K562 (cell line): ENCODE data around the gene KLHL22. TPM values are rescaled to one million over a fixed set of nuclear protein-coding genes. Genes with fewer than 3 reads are reported as not detected.

ENCODE experiments used
- ADNP ChIP-seq: fragments of 200-800 bp; sonication (Bioruptor generic); IDR thresholded peaks from 2 replicates; pipeline ENCODE4 v1.6.1; 2016; ENCODE audit warnings: missing genetic modification characterization, missing compliant biosample characterization
- ARNT ChIP-seq, 2 experiments: fragments of 450-650 bp; IDR thresholded peaks; 2 replicates each; pipeline ENCODE4 v1.6.1; 2016; ENCODE audit warnings: mild to moderate bottlenecking in 1 of 2
- DIDO1 ChIP-seq: fragments of 450-650 bp; IDR thresholded peaks from 2 replicates; pipeline ENCODE4 v1.6.1; 2016; ENCODE audit warnings: low read depth, missing biosample characterization, missing genetic modification characterization
- MAZ ChIP-seq, 2 experiments: fragments of 450-650 bp in 1 of 2; sonication (generic) in 1 of 2; formaldehyde crosslinking; IDR thresholded peaks in 1 of 2; conservative IDR thresholded peaks in 1 of 2; 2 replicates each; pipeline versions ENCODE4 v1.4.0 to v1.5.0; 2020; ENCODE audit warnings: mild to moderate bottlenecking in 1 of 2, missing genetic modification reagents in 1 of 2
- NEUROD1 ChIP-seq: fragments of 150-350 bp; IDR thresholded peaks from 2 replicates; pipeline ENCODE4 v1.6.1; 2014; ENCODE audit warnings: borderline replicate concordance, low read length, low read depth; ENCODE audit not compliant: partially characterized antibody
- RBBP5 ChIP-seq: fragments of 200-600 bp; sonication (generic); IDR thresholded peaks from 2 replicates; pipeline ENCODE4 v1.6.1; 2012; ENCODE audit warnings: borderline replicate concordance, mild to moderate bottlenecking, low read length, control low read depth, inconsistent platforms; ENCODE audit not compliant: insufficient read depth, poor library complexity, severe bottlenecking
- RHOXF2B ChIP-seq: fragments of 250-450 bp; sonication (Bioruptor Pico); conservative IDR thresholded peaks from 2 replicates; pipeline ENCODE4 v1.5.1; 2021
- SIN3A ChIP-seq, 2 experiments: fragments of 150-350 bp in 1 of 2; IDR thresholded peaks; 2 replicates each; pipeline ENCODE4 v1.6.1; 2011 to 2016; ENCODE audit warnings: borderline replicate concordance in 2 of 2, low read depth in 2 of 2, low read length in 2 of 2, mild to moderate bottlenecking in 2 of 2, moderate library complexity in 2 of 2; ENCODE audit not compliant: control insufficient read depth in 1 of 2
- ZFP1 ChIP-seq: fragments of 450-650 bp; formaldehyde crosslinking; IDR thresholded peaks from 2 replicates; pipeline ENCODE4 v1.4.0; 2020; ENCODE audit warnings: mild to moderate bottlenecking, mixed read lengths
- ZNF212 ChIP-seq: fragments of 450-650 bp; formaldehyde crosslinking; IDR thresholded peaks from 2 replicates; pipeline ENCODE4 v1.4.0; 2020; ENCODE audit warnings: mild to moderate bottlenecking
- ZNF253 ChIP-seq: fragments of 250-450 bp; sonication (Bioruptor Pico); conservative IDR thresholded peaks from 2 replicates; pipeline ENCODE4 v1.6.1; 2021; ENCODE audit warnings: mild to moderate bottlenecking
- ZNF282 ChIP-seq: sonication (generic); formaldehyde crosslinking; IDR thresholded peaks from 2 replicates; pipeline ENCODE4 v1.8.1; 2023; ENCODE audit warnings: missing genetic modification reagents
- polyA plus RNA-seq, 8 experiments: library from polyadenylated mRNA; depleted of rRNA in 4 of 8; stranded (reverse) in 5 of 8; unstranded in 3 of 8; fragments of >200 nt; fragmentation: Nextera tagmentation in 2 of 8; fragmentation: Illumina TruSeq in 1 of 8; extraction: Ambion mirVana in 2 of 8; extraction: Trizol in 1 of 8; gene quantifications; 2 replicates each; pipeline versions ENCODE4 v1.2.1 to v1.2.3, GENCODE V29; 2011 to 2014; ENCODE audit warnings: inconsistent platforms in 1 of 8, missing spikeins in 1 of 8
- total RNA-seq, 7 experiments: library from RNA; depleted of rRNA in 6 of 7; stranded (reverse); fragments of >200 nt in 6 of 7; fragmentation: Illumina TruSeq in 2 of 7; extraction: Trizol in 2 of 7; gene quantifications; 2 replicates each; pipeline versions ENCODE4 v1.2.1 to v1.2.3, GENCODE V29; 2011 to 2021; ENCODE audit warnings: low replicate concordance in 1 of 7
- TF ChIP-seq, protein P1 (sequence below): sonication (generic); formaldehyde crosslinking; IDR thresholded peaks from 2 replicates; pipeline ENCODE4 v1.8.1; 2023; ENCODE audit warnings: mild to moderate bottlenecking, missing genetic modification reagents, moderate library complexity
- TF ChIP-seq, protein P2 (sequence below): sonication (generic); formaldehyde crosslinking; IDR thresholded peaks from 2 replicates; pipeline ENCODE4 v1.8.1; 2022; ENCODE audit warnings: missing genetic modification reagents
- TF ChIP-seq, protein P3 (sequence below): sonication (generic); formaldehyde crosslinking; IDR thresholded peaks from 2 replicates; pipeline ENCODE4 v1.8.0; 2023; ENCODE audit warnings: mild to moderate bottlenecking, missing genetic modification reagents
- TF ChIP-seq, protein P4 (sequence below): fragments of 250-450 bp; sonication (Bioruptor Pico); IDR thresholded peaks from 2 replicates; pipeline ENCODE4 v1.4.0; 2020
- TF ChIP-seq, protein P5 (sequence below): sonication (generic); formaldehyde crosslinking; IDR thresholded peaks from 2 replicates; pipeline ENCODE4 v1.8.0; 2022; ENCODE audit warnings: mild to moderate bottlenecking, missing genetic modification reagents

Gene KLHL22
- total and polyA plus RNA-seq, 9 of the 15 experiments (the other 6 are each of a cell fraction or from before 2014, with no cell fraction given) = 1.3 to 25.6 (median 15.2) TPM

DNA sequence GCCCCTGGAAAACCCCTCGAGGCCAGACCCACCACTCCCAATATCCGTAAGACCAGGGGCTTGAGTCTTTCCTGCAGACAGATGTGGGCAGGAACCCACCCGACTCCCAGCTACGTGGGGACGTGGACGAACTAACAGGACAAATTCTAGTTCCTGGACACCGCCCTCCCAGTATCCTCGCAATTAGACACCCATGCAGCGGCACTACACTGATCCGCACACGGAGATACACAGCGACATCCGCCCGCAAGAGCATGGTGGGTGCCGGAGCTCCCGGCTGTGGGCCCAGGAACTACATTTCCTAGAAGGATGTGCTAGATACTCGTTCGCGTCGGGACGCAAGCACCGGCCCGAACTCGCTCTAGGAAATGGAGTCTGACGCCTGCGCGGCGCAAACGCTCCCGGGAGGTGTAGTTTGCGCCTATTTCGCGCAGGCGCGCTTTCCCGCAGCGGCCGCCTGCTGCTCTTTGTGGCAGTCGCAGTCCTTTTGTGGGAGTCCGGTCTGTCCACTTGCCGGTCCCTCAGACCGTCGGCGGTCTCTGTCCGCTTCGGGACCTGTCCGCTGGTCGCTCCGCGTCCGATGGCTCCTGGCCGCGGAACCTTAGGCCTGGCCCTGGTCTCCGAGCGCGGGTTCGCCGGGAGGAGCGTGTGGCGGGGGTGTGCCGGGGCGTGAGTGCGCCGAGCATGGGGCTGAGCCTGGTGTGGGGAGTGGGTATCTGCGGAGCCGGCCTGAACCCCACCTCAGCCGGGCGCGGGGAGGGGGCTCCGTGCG is 101.7 kb downstream of the KLHL22 start, which contains the start of gene ZNF74 (continued):
- TF ChIP-seq, protein P1, sequence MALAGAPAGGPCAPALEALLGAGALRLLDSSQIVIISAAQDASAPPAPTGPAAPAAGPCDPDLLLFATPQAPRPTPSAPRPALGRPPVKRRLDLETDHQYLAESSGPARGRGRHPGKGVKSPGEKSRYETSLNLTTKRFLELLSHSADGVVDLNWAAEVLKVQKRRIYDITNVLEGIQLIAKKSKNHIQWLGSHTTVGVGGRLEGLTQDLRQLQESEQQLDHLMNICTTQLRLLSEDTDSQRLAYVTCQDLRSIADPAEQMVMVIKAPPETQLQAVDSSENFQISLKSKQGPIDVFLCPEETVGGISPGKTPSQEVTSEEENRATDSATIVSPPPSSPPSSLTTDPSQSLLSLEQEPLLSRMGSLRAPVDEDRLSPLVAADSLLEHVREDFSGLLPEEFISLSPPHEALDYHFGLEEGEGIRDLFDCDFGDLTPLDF (CRISPR knock-in tag) = peak; percentile 98
- TF ChIP-seq MAZ (CRISPR knock-in tag; conservative IDR thresholded peaks at IDR 0.05 in 1 of 2, IDR thresholded peaks at IDR 0.05 in 1 of 2) (peak in 1 of 2 experiments; percentile 96; a peak in 2 of 4 replicates), RHOXF2B (CRISPR knock-in tag) (peak; percentile 13; the same call in 1 of the 2 replicates), ZFP1 (CRISPR knock-in tag) (no peak), ZNF253 (CRISPR knock-in tag) (no peak; the same call in 1 of the 2 replicates), DIDO1 (tag) (peak; percentile 85; the same call in 1 of the 2 replicates), ADNP (tag) (no peak), RBBP5 (peak; percentile 99), ZNF282 (CRISPR knock-in tag) (no peak), ZNF212 (peak; percentile 86), NEUROD1 (peak; percentile 66), ARNT (IDR thresholded peaks at IDR 0.05) (no peak), SIN3A (IDR thresholded peaks at IDR 0.05; ENCODE audit: borderline replicate concordance in 2 of 2, control insufficient read depth in 1 of 2, low read depth in 2 of 2, low read length in 2 of 2) (peak; percentile 85 to 87; a peak in 3 of 4 replicates)
- TF ChIP-seq, protein P2, sequence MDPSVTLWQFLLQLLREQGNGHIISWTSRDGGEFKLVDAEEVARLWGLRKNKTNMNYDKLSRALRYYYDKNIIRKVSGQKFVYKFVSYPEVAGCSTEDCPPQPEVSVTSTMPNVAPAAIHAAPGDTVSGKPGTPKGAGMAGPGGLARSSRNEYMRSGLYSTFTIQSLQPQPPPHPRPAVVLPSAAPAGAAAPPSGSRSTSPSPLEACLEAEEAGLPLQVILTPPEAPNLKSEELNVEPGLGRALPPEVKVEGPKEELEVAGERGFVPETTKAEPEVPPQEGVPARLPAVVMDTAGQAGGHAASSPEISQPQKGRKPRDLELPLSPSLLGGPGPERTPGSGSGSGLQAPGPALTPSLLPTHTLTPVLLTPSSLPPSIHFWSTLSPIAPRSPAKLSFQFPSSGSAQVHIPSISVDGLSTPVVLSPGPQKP (CRISPR knock-in tag) = no peak
- TF ChIP-seq, protein P3, sequence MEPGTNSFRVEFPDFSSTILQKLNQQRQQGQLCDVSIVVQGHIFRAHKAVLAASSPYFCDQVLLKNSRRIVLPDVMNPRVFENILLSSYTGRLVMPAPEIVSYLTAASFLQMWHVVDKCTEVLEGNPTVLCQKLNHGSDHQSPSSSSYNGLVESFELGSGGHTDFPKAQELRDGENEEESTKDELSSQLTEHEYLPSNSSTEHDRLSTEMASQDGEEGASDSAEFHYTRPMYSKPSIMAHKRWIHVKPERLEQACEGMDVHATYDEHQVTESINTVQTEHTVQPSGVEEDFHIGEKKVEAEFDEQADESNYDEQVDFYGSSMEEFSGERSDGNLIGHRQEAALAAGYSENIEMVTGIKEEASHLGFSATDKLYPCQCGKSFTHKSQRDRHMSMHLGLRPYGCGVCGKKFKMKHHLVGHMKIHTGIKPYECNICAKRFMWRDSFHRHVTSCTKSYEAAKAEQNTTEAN (CRISPR knock-in tag) = no peak
- TF ChIP-seq, protein P4, sequence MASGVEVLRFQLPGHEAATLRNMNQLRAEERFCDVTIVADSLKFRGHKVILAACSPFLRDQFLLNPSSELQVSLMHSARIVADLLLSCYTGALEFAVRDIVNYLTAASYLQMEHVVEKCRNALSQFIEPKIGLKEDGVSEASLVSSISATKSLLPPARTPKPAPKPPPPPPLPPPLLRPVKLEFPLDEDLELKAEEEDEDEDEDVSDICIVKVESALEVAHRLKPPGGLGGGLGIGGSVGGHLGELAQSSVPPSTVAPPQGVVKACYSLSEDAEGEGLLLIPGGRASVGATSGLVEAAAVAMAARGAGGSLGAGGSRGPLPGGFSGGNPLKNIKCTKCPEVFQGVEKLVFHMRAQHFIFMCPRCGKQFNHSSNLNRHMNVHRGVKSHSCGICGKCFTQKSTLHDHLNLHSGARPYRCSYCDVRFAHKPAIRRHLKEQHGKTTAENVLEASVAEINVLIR (CRISPR knock-in tag) = peak; percentile 85
- TF ChIP-seq, protein P5, sequence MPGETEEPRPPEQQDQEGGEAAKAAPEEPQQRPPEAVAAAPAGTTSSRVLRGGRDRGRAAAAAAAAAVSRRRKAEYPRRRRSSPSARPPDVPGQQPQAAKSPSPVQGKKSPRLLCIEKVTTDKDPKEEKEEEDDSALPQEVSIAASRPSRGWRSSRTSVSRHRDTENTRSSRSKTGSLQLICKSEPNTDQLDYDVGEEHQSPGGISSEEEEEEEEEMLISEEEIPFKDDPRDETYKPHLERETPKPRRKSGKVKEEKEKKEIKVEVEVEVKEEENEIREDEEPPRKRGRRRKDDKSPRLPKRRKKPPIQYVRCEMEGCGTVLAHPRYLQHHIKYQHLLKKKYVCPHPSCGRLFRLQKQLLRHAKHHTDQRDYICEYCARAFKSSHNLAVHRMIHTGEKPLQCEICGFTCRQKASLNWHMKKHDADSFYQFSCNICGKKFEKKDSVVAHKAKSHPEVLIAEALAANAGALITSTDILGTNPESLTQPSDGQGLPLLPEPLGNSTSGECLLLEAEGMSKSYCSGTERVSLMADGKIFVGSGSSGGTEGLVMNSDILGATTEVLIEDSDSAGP (CRISPR knock-in tag) = no peak
